ENCODE results near the gene VPS8. TPM values are rescaled to one million over a fixed set of nuclear protein-coding genes. Genes with fewer than 3 reads are reported as not detected.
"Not testable (repeated sequence)": the region's sequence is repeated elsewhere in the genome, so short reads cannot be mapped to it uniquely, and the experiment has no call there.

Gene VPS8
- total RNA-seq, 1 experiment from 2014 or later: 39.7 TPM

DNA sequence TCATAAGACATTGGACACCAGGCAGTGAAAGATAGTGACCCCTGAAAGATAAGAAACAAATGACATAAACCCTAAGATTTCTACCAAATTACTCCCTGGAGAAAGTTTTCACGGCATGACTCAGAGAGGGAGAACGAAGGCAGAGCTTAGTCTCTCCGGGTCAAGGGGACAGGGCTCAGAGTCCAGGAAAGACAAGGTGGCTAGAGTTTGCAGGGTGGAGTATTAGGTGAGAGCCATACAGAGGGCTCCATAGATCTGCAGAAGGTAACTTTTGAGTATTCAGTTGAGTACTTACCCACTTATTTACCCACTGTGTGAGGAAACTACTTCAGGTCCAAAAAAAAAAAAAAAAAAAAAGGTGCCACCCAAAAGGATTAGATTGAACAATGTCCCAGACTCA, 197.7 kb downstream of the VPS8 start:
- no peaks in the 10 kb centered on the region for H3K79me1 ChIP-seq (ENCODE audit: insufficient read depth, low read depth, low read length, poor library complexity, severe bottlenecking)
- no peak overlapping the region for H4K91ac ChIP-seq (ENCODE audit: insufficient read length, low read depth, low read length)
- Mint-ChIP-seq H3K4me3 (no peak overlapping the region), H3K27ac (no peak overlapping the region), H3K9me3 (peaks cover 27% of the 10 kb centered on the region in 2 experiments), H3K4me1 (peaks cover 4% of the 10 kb centered on the region in 2 experiments; a peak in 3 of 4 replicates), H3K27me3 (ENCODE audit: low read depth) (no peaks in the 10 kb centered on the region), H3K36me3 (ENCODE audit: insufficient read depth in 1 of 3, low read depth in 3 of 3) (peaks cover 30 to 58% (median 34%) of the 10 kb centered on the region in 3 experiments; a peak in 6 of 7 replicates)
- no peak overlapping the region for H2AFZ ChIP-seq (ENCODE audit: low read length)
- no peak overlapping the region for H3K14ac ChIP-seq (ENCODE audit: insufficient read depth, low read length)
- H4K8ac ChIP-seq (replicated peaks; ENCODE audit: insufficient read length, low read depth, low read length): no peak overlapping the region
- H3K4ac ChIP-seq (ENCODE audit: low read depth, low read length): no peak overlapping the region
- H2BK20ac ChIP-seq (ENCODE audit: low read depth, low read length, poor library complexity, severe bottlenecking): no peak overlapping the region
- H3K9me3 ChIP-seq (ENCODE audit: control insufficient read depth, low read depth, low read length): no peaks in the 10 kb centered on the region
- H4K5ac ChIP-seq (ENCODE audit: insufficient read length, low read depth, low read length): no peak overlapping the region
- H2BK5ac ChIP-seq (ENCODE audit: insufficient read length, low read length): no peak overlapping the region
- no peak overlapping the region for H3T11ph ChIP-seq (ENCODE audit: low read length)
- H3K27ac ChIP-seq (ENCODE audit: insufficient read length, low read depth, low read length): no peak overlapping the region
- DNase-seq: no peak
- H2BK15ac ChIP-seq (ENCODE audit: low read depth, low read length): no peak overlapping the region
- no peak overlapping the region for H2BK12ac ChIP-seq (ENCODE audit: insufficient read length, low read depth, low read length)
- TF ChIP-seq, protein P1, sequence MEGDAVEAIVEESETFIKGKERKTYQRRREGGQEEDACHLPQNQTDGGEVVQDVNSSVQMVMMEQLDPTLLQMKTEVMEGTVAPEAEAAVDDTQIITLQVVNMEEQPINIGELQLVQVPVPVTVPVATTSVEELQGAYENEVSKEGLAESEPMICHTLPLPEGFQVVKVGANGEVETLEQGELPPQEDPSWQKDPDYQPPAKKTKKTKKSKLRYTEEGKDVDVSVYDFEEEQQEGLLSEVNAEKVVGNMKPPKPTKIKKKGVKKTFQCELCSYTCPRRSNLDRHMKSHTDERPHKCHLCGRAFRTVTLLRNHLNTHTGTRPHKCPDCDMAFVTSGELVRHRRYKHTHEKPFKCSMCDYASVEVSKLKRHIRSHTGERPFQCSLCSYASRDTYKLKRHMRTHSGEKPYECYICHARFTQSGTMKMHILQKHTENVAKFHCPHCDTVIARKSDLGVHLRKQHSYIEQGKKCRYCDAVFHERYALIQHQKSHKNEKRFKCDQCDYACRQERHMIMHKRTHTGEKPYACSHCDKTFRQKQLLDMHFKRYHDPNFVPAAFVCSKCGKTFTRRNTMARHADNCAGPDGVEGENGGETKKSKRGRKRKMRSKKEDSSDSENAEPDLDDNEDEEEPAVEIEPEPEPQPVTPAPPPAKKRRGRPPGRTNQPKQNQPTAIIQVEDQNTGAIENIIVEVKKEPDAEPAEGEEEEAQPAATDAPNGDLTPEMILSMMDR (conservative IDR thresholded peaks at IDR 0.05): no peak
- H3K23me2 ChIP-seq (ENCODE audit: insufficient read length, low read depth, low read length, poor library complexity, severe bottlenecking): no peaks in the 10 kb centered on the region
- H3K18ac ChIP-seq (ENCODE audit: insufficient read length, low read depth, low read length): no peak overlapping the region
- no peak overlapping the region for H3K9ac ChIP-seq (ENCODE audit: extremely low read depth, insufficient read length, low read length)
- no peak overlapping the region for H3K23ac ChIP-seq (ENCODE audit: insufficient read length, low read depth, low read length)
- H4K20me1 ChIP-seq (ENCODE audit: control insufficient read depth, insufficient read depth, insufficient read length): no peaks in the 10 kb centered on the region
- H3K56ac ChIP-seq (ENCODE audit: insufficient read length, low read depth, low read length): no peak overlapping the region
- WGBS (ENCODE audit: extremely low coverage, insufficient read length, low lambda C conversion rate): no CpG with 5 or more reads among the region's 3 CpGs
- H3K4me1 ChIP-seq (ENCODE audit: insufficient read depth, low read length): no peaks in the 10 kb centered on the region
- no peaks in the 10 kb centered on the region for H3K27me3 ChIP-seq (ENCODE audit: insufficient read depth, low read length)
- no peak overlapping the region for H3K4me2 ChIP-seq (ENCODE audit: insufficient read depth, insufficient read length, low read length)
- H2AK5ac ChIP-seq (ENCODE audit: insufficient read length, low read length): no peak overlapping the region
- no peaks in the 10 kb centered on the region for H3K79me2 ChIP-seq (ENCODE audit: insufficient read depth, low read length)
- H2BK120ac ChIP-seq (ENCODE audit: low read depth, low read length, poor library complexity, severe bottlenecking): no peak overlapping the region

DNA sequence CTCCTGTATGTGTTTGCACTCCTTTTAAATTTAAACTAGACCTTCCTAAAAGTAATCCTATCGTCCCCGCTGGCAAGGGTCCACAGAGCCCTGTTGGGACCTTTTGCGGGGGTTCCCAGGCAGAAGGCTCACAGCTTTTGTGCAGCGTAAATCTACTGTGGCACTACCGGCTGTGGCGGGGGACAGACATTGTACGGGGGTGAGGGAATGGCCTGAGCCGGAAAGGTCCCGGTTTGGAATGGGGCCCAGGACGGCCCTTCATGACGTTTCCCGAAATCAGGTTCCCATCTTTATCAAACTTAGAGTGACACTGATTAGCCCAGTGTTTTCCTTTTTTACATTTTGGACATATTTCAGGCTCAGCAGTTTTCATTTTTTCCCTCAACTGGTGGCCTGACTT, 205.6 kb downstream of the VPS8 start:
- H3K4me2 ChIP-seq (ENCODE audit: insufficient read depth, insufficient read length, low read length); DNase-seq; H3K79me1 ChIP-seq (ENCODE audit: insufficient read depth, low read depth, low read length, poor library complexity, severe bottlenecking); H3K27me3 ChIP-seq (ENCODE audit: insufficient read depth, low read length); H3K23me2 ChIP-seq (ENCODE audit: insufficient read length, low read depth, low read length, poor library complexity, severe bottlenecking); H3K23ac ChIP-seq (ENCODE audit: insufficient read length, low read depth, low read length); H3K14ac ChIP-seq (ENCODE audit: insufficient read depth, low read length); H4K20me1 ChIP-seq (ENCODE audit: control insufficient read depth, insufficient read depth, insufficient read length); H2AFZ ChIP-seq (ENCODE audit: low read length); H3K27ac ChIP-seq (ENCODE audit: insufficient read length, low read depth, low read length); H3K56ac ChIP-seq (ENCODE audit: insufficient read length, low read depth, low read length); H2BK12ac ChIP-seq (ENCODE audit: insufficient read length, low read depth, low read length); H3K4ac ChIP-seq (ENCODE audit: low read depth, low read length); H3K4me1 ChIP-seq (ENCODE audit: insufficient read depth, low read length); H2BK5ac ChIP-seq (ENCODE audit: insufficient read length, low read length); H3K79me2 ChIP-seq (ENCODE audit: insufficient read depth, low read length); H2AK5ac ChIP-seq (ENCODE audit: insufficient read length, low read length); H2BK15ac ChIP-seq (ENCODE audit: low read depth, low read length); H2BK120ac ChIP-seq (ENCODE audit: low read depth, low read length, poor library complexity, severe bottlenecking); H4K91ac ChIP-seq (ENCODE audit: insufficient read length, low read depth, low read length); H3T11ph ChIP-seq (ENCODE audit: low read length); H4K5ac ChIP-seq (ENCODE audit: insufficient read length, low read depth, low read length); H3K9ac ChIP-seq (ENCODE audit: extremely low read depth, insufficient read length, low read length); H3K27me3 Mint-ChIP-seq (ENCODE audit: low read depth); H3K4me3 Mint-ChIP-seq; H4K8ac ChIP-seq (replicated peaks; ENCODE audit: insufficient read length, low read depth, low read length); H2BK20ac ChIP-seq (ENCODE audit: low read depth, low read length, poor library complexity, severe bottlenecking); H3K18ac ChIP-seq (ENCODE audit: insufficient read length, low read depth, low read length): not testable (repeated sequence)
- Mint-ChIP-seq H3K9me3 (peaks cover 16 to 29% of the 10 kb centered on the region in 2 experiments), H3K4me1 (peaks cover 8 to 12% of the 10 kb centered on the region in 2 experiments), H3K27ac (peak overlapping the region in 2 of 3 experiments; percentile 52 to 78; a peak in 3 of 7 replicates), H3K36me3 (ENCODE audit: insufficient read depth in 1 of 3, low read depth in 3 of 3) (peaks cover 28 to 43% (median 34%) of the 10 kb centered on the region in 3 experiments)
- WGBS (ENCODE audit: extremely low coverage, insufficient read length, low lambda C conversion rate): no CpG with 5 or more reads among the region's 12 CpGs
- peaks cover 17% of the 10 kb centered on the region for H3K9me3 ChIP-seq (ENCODE audit: control insufficient read depth, low read depth, low read length)
